Adrenal gland (tissue), 5 donors: Measurements from ENCODE around the gene ANKRD66.

Experiments used
- CTCF ChIP-seq, 6 experiments: fragments of 450-650 bp in 4 of 6; fragments of 200-600 bp in 2 of 6; sonication (generic) in 1 of 6; IDR thresholded peaks; 1 replicate in 5 of 6; 2 replicates in 1 of 6; pipeline versions ENCODE4 v1.5.1 to v1.8.0; 2016 to 2021; ENCODE audit warnings: antibody characterized with exemption in 6 of 6, mild to moderate bottlenecking in 2 of 6, moderate library complexity in 1 of 6
- POLR2A ChIP-seq, 2 donors: fragments of 450-650 bp; IDR thresholded peaks; one replicate each; pipeline ENCODE4 v1.6.1; 2017; ENCODE audit warnings: antibody characterized with exemption in 2 of 2, mild to moderate bottlenecking in 2 of 2, moderate library complexity in 1 of 2
- donor health status: DM: no; HTN: no; CAD: no.

GRCh38 chr6:46794068-46794467, 47.3 kb downstream of the ANKRD66 start:
- TF ChIP-seq CTCF (IDR thresholded peaks at IDR 0.05) (no peak), POLR2A (IDR thresholded peaks at IDR 0.05) (no peak)
